ENCODE results near the gene LYPD3.

DNA sequence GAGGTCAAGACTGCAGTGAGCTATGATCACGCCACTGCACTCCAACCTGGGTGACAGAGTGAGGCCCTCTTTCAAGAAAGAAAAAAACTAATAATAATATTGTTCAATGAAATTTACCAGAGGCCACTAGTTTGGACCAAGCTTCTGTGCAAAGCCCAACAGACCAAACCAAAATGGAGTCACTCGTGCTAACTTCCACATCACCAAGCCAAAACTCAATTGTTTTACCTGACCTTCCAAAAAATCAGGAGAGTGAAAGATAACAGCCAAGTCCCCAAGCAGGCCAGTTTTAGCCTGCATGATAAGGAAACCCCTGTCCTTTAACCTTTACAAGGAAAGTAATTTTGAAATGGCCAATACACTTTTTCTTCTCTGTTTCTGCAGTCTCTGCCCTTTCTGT is 20.0 kb downstream of the LYPD3 start:
- TF ChIP-seq, protein P1, sequence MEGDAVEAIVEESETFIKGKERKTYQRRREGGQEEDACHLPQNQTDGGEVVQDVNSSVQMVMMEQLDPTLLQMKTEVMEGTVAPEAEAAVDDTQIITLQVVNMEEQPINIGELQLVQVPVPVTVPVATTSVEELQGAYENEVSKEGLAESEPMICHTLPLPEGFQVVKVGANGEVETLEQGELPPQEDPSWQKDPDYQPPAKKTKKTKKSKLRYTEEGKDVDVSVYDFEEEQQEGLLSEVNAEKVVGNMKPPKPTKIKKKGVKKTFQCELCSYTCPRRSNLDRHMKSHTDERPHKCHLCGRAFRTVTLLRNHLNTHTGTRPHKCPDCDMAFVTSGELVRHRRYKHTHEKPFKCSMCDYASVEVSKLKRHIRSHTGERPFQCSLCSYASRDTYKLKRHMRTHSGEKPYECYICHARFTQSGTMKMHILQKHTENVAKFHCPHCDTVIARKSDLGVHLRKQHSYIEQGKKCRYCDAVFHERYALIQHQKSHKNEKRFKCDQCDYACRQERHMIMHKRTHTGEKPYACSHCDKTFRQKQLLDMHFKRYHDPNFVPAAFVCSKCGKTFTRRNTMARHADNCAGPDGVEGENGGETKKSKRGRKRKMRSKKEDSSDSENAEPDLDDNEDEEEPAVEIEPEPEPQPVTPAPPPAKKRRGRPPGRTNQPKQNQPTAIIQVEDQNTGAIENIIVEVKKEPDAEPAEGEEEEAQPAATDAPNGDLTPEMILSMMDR (IDR thresholded peaks at IDR 0.05) = no peak
- no peak for TF ChIP-seq POLR2A (IDR thresholded peaks at IDR 0.05)
